ENCODE results near the gene FBXL16. TPM values are rescaled to one million over a fixed set of nuclear protein-coding genes. Genes with fewer than 3 reads are reported as not detected.

The FBXL16 gene
- total RNA-seq, 1 donor from 2014 or later = 3.9 TPM

GRCh38 chr16:750485-750884 lies 44.9 kb upstream of the FBXL16 start:
- no peak for DNase-seq (ENCODE audit: extremely low spot score, unreplicated experiment)
- no peaks in the 10 kb centered on the region for H3K9me3 Mint-ChIP-seq
- H3K4me1 Mint-ChIP-seq (ENCODE audit: unreplicated experiment) = peaks cover 4% of the 10 kb centered on the region
- H3K27me3 Mint-ChIP-seq = peaks cover 27% of the 10 kb centered on the region
- no peak overlapping the region for H3K27ac Mint-ChIP-seq
- TF ChIP-seq CTCF (conservative IDR thresholded peaks at IDR 0.05) = no peak
- H3K4me3 Mint-ChIP-seq = no peak overlapping the region
- no peaks in the 10 kb centered on the region for H3K36me3 Mint-ChIP-seq

GRCh38 chr16:749010-749409 lies 43.4 kb upstream of the FBXL16 start:
- H3K27me3 Mint-ChIP-seq = peaks cover 27% of the 10 kb centered on the region
- H3K9me3 Mint-ChIP-seq = no peaks in the 10 kb centered on the region
- no peaks in the 10 kb centered on the region for H3K36me3 Mint-ChIP-seq
- H3K27ac Mint-ChIP-seq = no peak overlapping the region
- no peak for DNase-seq (ENCODE audit: extremely low spot score, unreplicated experiment)
- H3K4me3 Mint-ChIP-seq = no peak overlapping the region
- H3K4me1 Mint-ChIP-seq (ENCODE audit: unreplicated experiment) = peaks cover 4% of the 10 kb centered on the region
- no peak for TF ChIP-seq CTCF (conservative IDR thresholded peaks at IDR 0.05)

GRCh38 chr16:747978-748746 lies 42.6 kb upstream of the FBXL16 start:
- no peak overlapping the region for H3K4me3 Mint-ChIP-seq
- no peak for TF ChIP-seq CTCF (conservative IDR thresholded peaks at IDR 0.05)
- no peaks in the 10 kb centered on the region for H3K9me3 Mint-ChIP-seq
- DNase-seq (ENCODE audit: extremely low spot score, unreplicated experiment) = no peak
- H3K27me3 Mint-ChIP-seq = peaks cover 26% of the 10 kb centered on the region
- no peaks in the 10 kb centered on the region for H3K36me3 Mint-ChIP-seq
- no peak overlapping the region for H3K27ac Mint-ChIP-seq
- H3K4me1 Mint-ChIP-seq (ENCODE audit: unreplicated experiment) = peaks cover 4% of the 10 kb centered on the region

GRCh38 chr16:746637-747036 lies 41.0 kb upstream of the FBXL16 start:
- Mint-ChIP-seq H3K9me3 (no peaks in the 10 kb centered on the region), H3K27ac (no peak overlapping the region), H3K27me3 (peaks cover 10% of the 10 kb centered on the region), H3K4me1 (ENCODE audit: unreplicated experiment) (no peaks in the 10 kb centered on the region), H3K36me3 (no peaks in the 10 kb centered on the region), H3K4me3 (no peak overlapping the region)
- DNase-seq (ENCODE audit: extremely low spot score, unreplicated experiment) = no peak
- TF ChIP-seq CTCF (conservative IDR thresholded peaks at IDR 0.05) = no peak

GRCh38 chr16:745739-746138 lies 40.1 kb upstream of the FBXL16 start:
- Mint-ChIP-seq H3K4me3 (no peak overlapping the region), H3K9me3 (no peaks in the 10 kb centered on the region), H3K36me3 (no peaks in the 10 kb centered on the region), H3K27ac (no peak overlapping the region), H3K4me1 (ENCODE audit: unreplicated experiment) (no peaks in the 10 kb centered on the region), H3K27me3 (peaks cover 4% of the 10 kb centered on the region)
- TF ChIP-seq CTCF (conservative IDR thresholded peaks at IDR 0.05) = peak; percentile 69
- DNase-seq (ENCODE audit: extremely low spot score, unreplicated experiment) = no peak
